GM10248 (cell line): ENCODE data around the gene MMP1.
"Not testable (repeated sequence)": the region's sequence is repeated elsewhere in the genome, so short reads cannot be mapped to it uniquely, and the experiment has no call there.

Source experiments
- CTCF ChIA-PET: fragments of 300-600 bp; sonication (Branson Sonifier 250); formaldehyde crosslinking; extraction: SDS; loops from one replicate; lab custom pipeline; 2021; ENCODE audit warnings: antibody characterized with exemption; lab: Yijun Ruan, JAX
- POLR2A ChIA-PET: fragments of 350-650 bp; sonication (Branson Sonifier 250); formaldehyde crosslinking; extraction: SDS; loops from one replicate; lab custom pipeline; 2020; ENCODE audit warnings: antibody characterized with exemption; lab: Yijun Ruan, JAX
- DNase-seq: peaks from one replicate; pipeline ENCODE4 v3.0.0; 2012; ENCODE audit errors: extremely low spot score
- CTCF ChIP-seq: IDR thresholded peaks from 2 replicates; pipeline ENCODE4 v1.5.1; 2012; ENCODE audit warnings: mild to moderate bottlenecking, low read depth; ENCODE audit errors: extremely low read depth, missing control alignments, control extremely low read depth

The MMP1 gene

GRCh38 chr11:102761646-102762238 lies 36.2 kb downstream of the MMP1 start:
- no peak for TF ChIP-seq CTCF
- ChIA-PET POLR2A (interaction anchor here (0.7 kb wide), 1 partner anchor 186 kb away, joined by 3 read pairs; no protein-coding TSS in a partner anchor), CTCF (interaction anchor here (1.3 to 1.4 kb wide), 2 partner anchors 35 to 275 kb away, joined by 3 read pairs; no protein-coding TSS in a partner anchor)
- no peak for DNase-seq

GRCh38 chr11:102760344-102761035 lies 37.5 kb downstream of the MMP1 start:
- ChIA-PET CTCF (no interaction called here), POLR2A (no interaction called here)
- TF ChIP-seq CTCF, result no peak
- DNase-seq, result no peak

- ChIA-PET CTCF (interaction anchor here (0.7 kb wide), 1 partner anchor 89 kb away, joined by 3 read pairs; no protein-coding TSS in a partner anchor), POLR2A (no interaction called here)
- no peak for DNase-seq
- TF ChIP-seq CTCF, result no peak
Measured at GRCh38 chr11:102757823-102758549, 40.0 kb downstream of the MMP1 start.

- no peak for TF ChIP-seq CTCF
- no peak for DNase-seq
- ChIA-PET CTCF (interaction anchor here (1.1 to 1.4 kb wide), 2 partner anchors 14 to 30 kb away, joined by 3 to 5 read pairs; no protein-coding TSS in a partner anchor), POLR2A (no interaction called here)
Measured at GRCh38 chr11:102753267-102753666, 44.7 kb downstream of the MMP1 start.

GRCh38 chr11:102751673-102752072 lies 46.3 kb downstream of the MMP1 start:
- ChIA-PET CTCF (no interaction called here), POLR2A (no interaction called here)
- TF ChIP-seq CTCF, result no peak
- DNase-seq, result no peak

- TF ChIP-seq CTCF, result no peak
- ChIA-PET CTCF (interaction anchor here (1.3 kb wide), 1 partner anchor 16 kb away, joined by 4 read pairs; no protein-coding TSS in a partner anchor), POLR2A (no interaction called here)
- no peak for DNase-seq
Measured at GRCh38 chr11:102749101-102749722, 48.7 kb downstream of the MMP1 start.

- CTCF ChIA-PET, POLR2A ChIA-PET, DNase-seq: not testable (repeated sequence)
Measured at GRCh38 chr11:102746746-102747578, 51.0 kb downstream of the MMP1 start.
